ENCODE measurements around the gene LAG3.

DNA sequence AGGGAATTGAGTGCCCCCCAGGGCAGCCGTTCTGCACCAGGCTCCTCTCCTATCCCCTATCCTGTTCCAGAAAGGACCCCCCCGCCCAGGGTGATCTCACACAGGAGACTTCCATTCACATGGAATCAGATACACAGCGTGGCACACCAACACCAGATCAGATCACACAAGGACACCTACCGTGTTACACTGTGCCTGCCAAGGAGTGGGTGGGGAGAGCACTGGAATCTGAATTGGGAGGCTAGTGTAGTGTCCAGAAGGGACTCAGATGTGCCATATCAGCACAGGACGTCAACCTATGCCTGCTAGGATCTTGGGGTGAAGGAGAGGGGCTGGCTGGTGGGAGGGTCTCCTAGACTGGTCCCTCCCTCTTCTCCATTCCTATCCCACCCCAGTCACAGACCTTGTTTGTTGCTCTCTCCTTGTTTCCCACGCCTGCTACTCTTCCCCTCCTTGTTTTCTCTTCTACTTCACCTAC lies 3.8 kb upstream of the LAG3 start:
- TF ChIP-seq, protein P1, sequence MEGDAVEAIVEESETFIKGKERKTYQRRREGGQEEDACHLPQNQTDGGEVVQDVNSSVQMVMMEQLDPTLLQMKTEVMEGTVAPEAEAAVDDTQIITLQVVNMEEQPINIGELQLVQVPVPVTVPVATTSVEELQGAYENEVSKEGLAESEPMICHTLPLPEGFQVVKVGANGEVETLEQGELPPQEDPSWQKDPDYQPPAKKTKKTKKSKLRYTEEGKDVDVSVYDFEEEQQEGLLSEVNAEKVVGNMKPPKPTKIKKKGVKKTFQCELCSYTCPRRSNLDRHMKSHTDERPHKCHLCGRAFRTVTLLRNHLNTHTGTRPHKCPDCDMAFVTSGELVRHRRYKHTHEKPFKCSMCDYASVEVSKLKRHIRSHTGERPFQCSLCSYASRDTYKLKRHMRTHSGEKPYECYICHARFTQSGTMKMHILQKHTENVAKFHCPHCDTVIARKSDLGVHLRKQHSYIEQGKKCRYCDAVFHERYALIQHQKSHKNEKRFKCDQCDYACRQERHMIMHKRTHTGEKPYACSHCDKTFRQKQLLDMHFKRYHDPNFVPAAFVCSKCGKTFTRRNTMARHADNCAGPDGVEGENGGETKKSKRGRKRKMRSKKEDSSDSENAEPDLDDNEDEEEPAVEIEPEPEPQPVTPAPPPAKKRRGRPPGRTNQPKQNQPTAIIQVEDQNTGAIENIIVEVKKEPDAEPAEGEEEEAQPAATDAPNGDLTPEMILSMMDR (IDR thresholded peaks at IDR 0.05): no peak
- TF ChIP-seq EP300 (IDR thresholded peaks at IDR 0.05): no peak
- TF ChIP-seq POLR2A (IDR thresholded peaks at IDR 0.05): no peak
